ENCODE results near the gene NKX6-2.

Gene NKX6-2

DNA sequence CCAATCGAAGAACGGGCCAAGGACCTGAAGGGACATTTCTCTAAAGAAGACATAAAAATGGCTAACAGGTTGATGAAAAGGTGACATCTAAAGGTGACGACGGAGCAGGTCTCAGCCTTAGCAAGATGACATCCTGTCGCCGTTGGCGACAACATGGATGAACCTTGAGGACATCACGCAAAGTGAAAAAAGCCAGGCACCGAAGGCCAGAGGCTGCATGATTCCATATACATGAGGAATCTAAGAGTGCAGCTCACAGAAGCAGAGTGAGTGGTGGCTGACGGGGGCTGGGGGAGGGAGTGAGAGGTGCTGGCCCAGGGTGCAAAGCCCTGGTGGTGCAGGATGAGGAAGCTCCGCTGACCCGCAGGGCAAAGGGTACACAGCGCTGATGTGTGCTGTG, 34.1 kb upstream of the NKX6-2 start:
- no peaks in the 10 kb centered on the region for H3K4me1 ChIP-seq (ENCODE audit: control insufficient read depth, insufficient read depth, low read length)
- no peaks in the 10 kb centered on the region for H3K9me3 ChIP-seq (ENCODE audit: control insufficient read depth, insufficient read depth, low read depth, low read length)
- H3K4me3 ChIP-seq (ENCODE audit: low read depth, low read length): no peak overlapping the region
- no peaks in the 10 kb centered on the region for H3K36me3 ChIP-seq (ENCODE audit: control insufficient read depth in 2 of 2, insufficient read depth in 1 of 2, low read length in 2 of 2)
- TF ChIP-seq, protein P1, sequence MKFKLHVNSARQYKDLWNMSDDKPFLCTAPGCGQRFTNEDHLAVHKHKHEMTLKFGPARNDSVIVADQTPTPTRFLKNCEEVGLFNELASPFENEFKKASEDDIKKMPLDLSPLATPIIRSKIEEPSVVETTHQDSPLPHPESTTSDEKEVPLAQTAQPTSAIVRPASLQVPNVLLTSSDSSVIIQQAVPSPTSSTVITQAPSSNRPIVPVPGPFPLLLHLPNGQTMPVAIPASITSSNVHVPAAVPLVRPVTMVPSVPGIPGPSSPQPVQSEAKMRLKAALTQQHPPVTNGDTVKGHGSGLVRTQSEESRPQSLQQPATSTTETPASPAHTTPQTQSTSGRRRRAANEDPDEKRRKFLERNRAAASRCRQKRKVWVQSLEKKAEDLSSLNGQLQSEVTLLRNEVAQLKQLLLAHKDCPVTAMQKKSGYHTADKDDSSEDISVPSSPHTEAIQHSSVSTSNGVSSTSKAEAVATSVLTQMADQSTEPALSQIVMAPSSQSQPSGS (tag by site-specific recombination; IDR thresholded peaks at IDR 0.05; ENCODE audit: low read depth): no peak
- TF ChIP-seq, protein P2, sequence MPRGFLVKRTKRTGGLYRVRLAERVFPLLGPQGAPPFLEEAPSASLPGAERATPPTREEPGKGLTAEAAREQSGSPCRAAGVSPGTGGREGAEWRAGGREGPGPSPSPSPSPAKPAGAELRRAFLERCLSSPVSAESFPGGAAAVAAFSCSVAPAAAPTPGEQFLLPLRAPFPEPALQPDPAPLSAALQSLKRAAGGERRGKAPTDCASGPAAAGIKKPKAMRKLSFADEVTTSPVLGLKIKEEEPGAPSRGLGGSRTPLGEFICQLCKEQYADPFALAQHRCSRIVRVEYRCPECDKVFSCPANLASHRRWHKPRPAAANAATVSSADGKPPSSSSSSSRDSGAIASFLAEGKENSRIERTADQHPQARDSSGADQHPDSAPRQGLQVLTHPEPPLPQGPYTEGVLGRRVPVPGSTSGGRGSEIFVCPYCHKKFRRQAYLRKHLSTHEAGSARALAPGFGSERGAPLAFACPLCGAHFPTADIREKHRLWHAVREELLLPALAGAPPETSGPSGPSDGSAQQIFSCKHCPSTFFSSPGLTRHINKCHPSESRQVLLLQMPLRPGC (tag by site-specific recombination; IDR thresholded peaks at IDR 0.05): no peak
- TF ChIP-seq, protein P3, sequence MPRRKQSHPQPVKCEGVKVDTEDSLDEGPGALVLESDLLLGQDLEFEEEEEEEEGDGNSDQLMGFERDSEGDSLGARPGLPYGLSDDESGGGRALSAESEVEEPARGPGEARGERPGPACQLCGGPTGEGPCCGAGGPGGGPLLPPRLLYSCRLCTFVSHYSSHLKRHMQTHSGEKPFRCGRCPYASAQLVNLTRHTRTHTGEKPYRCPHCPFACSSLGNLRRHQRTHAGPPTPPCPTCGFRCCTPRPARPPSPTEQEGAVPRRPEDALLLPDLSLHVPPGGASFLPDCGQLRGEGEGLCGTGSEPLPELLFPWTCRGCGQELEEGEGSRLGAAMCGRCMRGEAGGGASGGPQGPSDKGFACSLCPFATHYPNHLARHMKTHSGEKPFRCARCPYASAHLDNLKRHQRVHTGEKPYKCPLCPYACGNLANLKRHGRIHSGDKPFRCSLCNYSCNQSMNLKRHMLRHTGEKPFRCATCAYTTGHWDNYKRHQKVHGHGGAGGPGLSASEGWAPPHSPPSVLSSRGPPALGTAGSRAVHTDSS (tag by site-specific recombination; IDR thresholded peaks at IDR 0.05): no peak
- TF ChIP-seq GLI2 (tag by site-specific recombination; IDR thresholded peaks at IDR 0.05; ENCODE audit: borderline replicate concordance, low read depth) (no peak), ZNF629 (tag by site-specific recombination; IDR thresholded peaks at IDR 0.05) (no peak), ZNF670 (tag by site-specific recombination; IDR thresholded peaks at IDR 0.05; ENCODE audit: low read depth) (no peak), ZNF777 (tag by site-specific recombination; IDR thresholded peaks at IDR 0.05; ENCODE audit: borderline replicate concordance) (no peak), ZBTB8A (tag by site-specific recombination; IDR thresholded peaks at IDR 0.05) (no peak), ZNF132 (tag by site-specific recombination; IDR thresholded peaks at IDR 0.05; ENCODE audit: borderline replicate concordance) (no peak), MZF1 (tag by site-specific recombination; IDR thresholded peaks at IDR 0.05; ENCODE audit: borderline replicate concordance) (no peak), ZBTB48 (tag by site-specific recombination; IDR thresholded peaks at IDR 0.05) (no peak), ZNF175 (tag by site-specific recombination; IDR thresholded peaks at IDR 0.05) (no peak)
- TF ChIP-seq, protein P4, sequence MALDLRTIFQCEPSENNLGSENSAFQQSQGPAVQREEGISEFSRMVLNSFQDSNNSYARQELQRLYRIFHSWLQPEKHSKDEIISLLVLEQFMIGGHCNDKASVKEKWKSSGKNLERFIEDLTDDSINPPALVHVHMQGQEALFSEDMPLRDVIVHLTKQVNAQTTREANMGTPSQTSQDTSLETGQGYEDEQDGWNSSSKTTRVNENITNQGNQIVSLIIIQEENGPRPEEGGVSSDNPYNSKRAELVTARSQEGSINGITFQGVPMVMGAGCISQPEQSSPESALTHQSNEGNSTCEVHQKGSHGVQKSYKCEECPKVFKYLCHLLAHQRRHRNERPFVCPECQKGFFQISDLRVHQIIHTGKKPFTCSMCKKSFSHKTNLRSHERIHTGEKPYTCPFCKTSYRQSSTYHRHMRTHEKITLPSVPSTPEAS (tag by site-specific recombination; IDR thresholded peaks at IDR 0.05): no peak
- TF ChIP-seq, protein P5, sequence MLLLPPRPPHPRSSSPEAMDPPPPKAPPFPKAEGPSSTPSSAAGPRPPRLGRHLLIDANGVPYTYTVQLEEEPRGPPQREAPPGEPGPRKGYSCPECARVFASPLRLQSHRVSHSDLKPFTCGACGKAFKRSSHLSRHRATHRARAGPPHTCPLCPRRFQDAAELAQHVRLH (tag by site-specific recombination; IDR thresholded peaks at IDR 0.05): no peak
- TF ChIP-seq, protein P6, sequence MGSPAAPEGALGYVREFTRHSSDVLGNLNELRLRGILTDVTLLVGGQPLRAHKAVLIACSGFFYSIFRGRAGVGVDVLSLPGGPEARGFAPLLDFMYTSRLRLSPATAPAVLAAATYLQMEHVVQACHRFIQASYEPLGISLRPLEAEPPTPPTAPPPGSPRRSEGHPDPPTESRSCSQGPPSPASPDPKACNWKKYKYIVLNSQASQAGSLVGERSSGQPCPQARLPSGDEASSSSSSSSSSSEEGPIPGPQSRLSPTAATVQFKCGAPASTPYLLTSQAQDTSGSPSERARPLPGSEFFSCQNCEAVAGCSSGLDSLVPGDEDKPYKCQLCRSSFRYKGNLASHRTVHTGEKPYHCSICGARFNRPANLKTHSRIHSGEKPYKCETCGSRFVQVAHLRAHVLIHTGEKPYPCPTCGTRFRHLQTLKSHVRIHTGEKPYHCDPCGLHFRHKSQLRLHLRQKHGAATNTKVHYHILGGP (tag by site-specific recombination; IDR thresholded peaks at IDR 0.05): no peak
- TF ChIP-seq, protein P7, sequence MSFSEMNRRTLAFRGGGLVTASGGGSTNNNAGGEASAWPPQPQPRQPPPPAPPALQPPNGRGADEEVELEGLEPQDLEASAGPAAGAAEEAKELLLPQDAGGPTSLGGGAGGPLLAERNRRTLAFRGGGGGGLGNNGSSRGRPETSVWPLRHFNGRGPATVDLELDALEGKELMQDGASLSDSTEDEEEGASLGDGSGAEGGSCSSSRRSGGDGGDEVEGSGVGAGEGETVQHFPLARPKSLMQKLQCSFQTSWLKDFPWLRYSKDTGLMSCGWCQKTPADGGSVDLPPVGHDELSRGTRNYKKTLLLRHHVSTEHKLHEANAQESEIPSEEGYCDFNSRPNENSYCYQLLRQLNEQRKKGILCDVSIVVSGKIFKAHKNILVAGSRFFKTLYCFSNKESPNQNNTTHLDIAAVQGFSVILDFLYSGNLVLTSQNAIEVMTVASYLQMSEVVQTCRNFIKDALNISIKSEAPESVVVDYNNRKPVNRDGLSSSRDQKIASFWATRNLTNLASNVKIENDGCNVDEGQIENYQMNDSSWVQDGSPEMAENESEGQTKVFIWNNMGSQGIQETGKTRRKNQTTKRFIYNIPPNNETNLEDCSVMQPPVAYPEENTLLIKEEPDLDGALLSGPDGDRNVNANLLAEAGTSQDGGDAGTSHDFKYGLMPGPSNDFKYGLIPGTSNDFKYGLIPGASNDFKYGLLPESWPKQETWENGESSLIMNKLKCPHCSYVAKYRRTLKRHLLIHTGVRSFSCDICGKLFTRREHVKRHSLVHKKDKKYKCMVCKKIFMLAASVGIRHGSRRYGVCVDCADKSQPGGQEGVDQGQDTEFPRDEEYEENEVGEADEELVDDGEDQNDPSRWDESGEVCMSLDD (tag by site-specific recombination; IDR thresholded peaks at IDR 0.05): no peak
- H3K27ac ChIP-seq (ENCODE audit: extremely low read depth, low read depth, low read length): no peak overlapping the region
- ChIA-PET CTCF (interaction anchor here (0.6 to 1.3 kb wide), 2 partner anchors 305 to 510 kb away, joined by 3 read pairs; no protein-coding TSS in a partner anchor), POLR2A (no interaction called here)

All from HEK293 (cell line).